ENCODE data around the gene PTF1A. TPM values are rescaled to one million over a fixed set of nuclear protein-coding genes. Genes with fewer than 3 reads are reported as not detected.

PTF1A gene
- total RNA-seq (2014; rRNA removed; shearing (Covaris generic); ENCODE audit: low replicate concordance) = not detected in 2 replicates

GRCh38 chr10:23191764-23192711 lies at the start of gene PTF1A:
Gene PTF1A, plus strand, starts transcription at chr10:23192312. Its CDS starts 219 bp downstream, at chr10:23192531.
- H3K9ac ChIP-seq (ENCODE audit: low read length) = no peak within 1 kb of the TSS
- no peak within 1 kb of the TSS for H2AFZ ChIP-seq (ENCODE audit: low read length)
- no peaks in the 10 kb centered on the region for H3K36me3 ChIP-seq (ENCODE audit: insufficient read depth, low read length)
- no peaks in the 10 kb centered on the region for H4K20me1 ChIP-seq (ENCODE audit: insufficient read depth, low read depth, low read length)
- no peak within 1 kb of the TSS for H3K4me2 ChIP-seq (ENCODE audit: low read depth, low read length, poor library complexity, severe bottlenecking)
- no peak within 1 kb of the TSS for H3K27ac ChIP-seq (ENCODE audit: low read length)
- H3K79me2 ChIP-seq (ENCODE audit: low read length) = no peaks in the 10 kb centered on the region
- H3K4me1 ChIP-seq (ENCODE audit: low read length) = no peaks in the 10 kb centered on the region
- H3K9me2 ChIP-seq (replicated peaks; ENCODE audit: insufficient read depth, low read length) = no peaks in the 10 kb centered on the region
- H3K4me3 ChIP-seq (ENCODE audit: low read length) = no peak within 1 kb of the TSS
- no peaks in the 10 kb centered on the region for H3K9me3 ChIP-seq (ENCODE audit: low read length)
- no peaks in the 10 kb centered on the region for H3K27me3 ChIP-seq (ENCODE audit: low read length)
- no peak for DNase-seq

- H4K20me1 ChIP-seq (ENCODE audit: insufficient read depth, low read depth, low read length) = no peaks in the 10 kb centered on the region
- no peak overlapping the region for H3K9ac ChIP-seq (ENCODE audit: low read length)
- no peaks in the 10 kb centered on the region for H3K79me2 ChIP-seq (ENCODE audit: low read length)
- no peak overlapping the region for H2AFZ ChIP-seq (ENCODE audit: low read length)
- H3K4me3 ChIP-seq (ENCODE audit: low read length) = no peak overlapping the region
- DNase-seq = no peak
- no peaks in the 10 kb centered on the region for H3K27me3 ChIP-seq (ENCODE audit: low read length)
- no peaks in the 10 kb centered on the region for H3K36me3 ChIP-seq (ENCODE audit: insufficient read depth, low read length)
- no peak overlapping the region for H3K27ac ChIP-seq (ENCODE audit: low read length)
- H3K9me2 ChIP-seq (replicated peaks; ENCODE audit: insufficient read depth, low read length) = no peaks in the 10 kb centered on the region
- H3K4me1 ChIP-seq (ENCODE audit: low read length) = peaks cover 3% of the 10 kb centered on the region; the same call in 1 of the 2 replicates
- no peaks in the 10 kb centered on the region for H3K9me3 ChIP-seq (ENCODE audit: low read length)
- no peak overlapping the region for H3K4me2 ChIP-seq (ENCODE audit: low read depth, low read length, poor library complexity, severe bottlenecking)
Observed at GRCh38 chr10:23146258-23146657, 45.9 kb upstream of the PTF1A start.

- Histone ChIP-seq H3K9me2 (replicated peaks; ENCODE audit: insufficient read depth, low read length) (no peaks in the 10 kb centered on the region), H3K9ac (ENCODE audit: low read length) (no peak overlapping the region), H3K4me2 (ENCODE audit: low read depth, low read length, poor library complexity, severe bottlenecking) (no peak overlapping the region), H3K9me3 (ENCODE audit: low read length) (no peaks in the 10 kb centered on the region), H3K4me1 (ENCODE audit: low read length) (peaks cover 1% of the 10 kb centered on the region; the same call in 1 of the 2 replicates), H3K4me3 (ENCODE audit: low read length) (no peak overlapping the region), H3K27me3 (ENCODE audit: low read length) (no peaks in the 10 kb centered on the region), H3K79me2 (ENCODE audit: low read length) (no peaks in the 10 kb centered on the region), H3K36me3 (ENCODE audit: insufficient read depth, low read length) (no peaks in the 10 kb centered on the region), H3K27ac (ENCODE audit: low read length) (no peak overlapping the region), H4K20me1 (ENCODE audit: insufficient read depth, low read depth, low read length) (no peaks in the 10 kb centered on the region), H2AFZ (ENCODE audit: low read length) (no peak overlapping the region)
- DNase-seq = no peak
Observed at GRCh38 chr10:23147035-23147434, 45.1 kb upstream of the PTF1A start.

GRCh38 chr10:23148214-23148613 lies 43.9 kb upstream of the PTF1A start:
- Histone ChIP-seq H3K27me3 (ENCODE audit: low read length) (no peaks in the 10 kb centered on the region), H3K9ac (ENCODE audit: low read length) (no peak overlapping the region), H3K79me2 (ENCODE audit: low read length) (no peaks in the 10 kb centered on the region), H3K4me1 (ENCODE audit: low read length) (no peaks in the 10 kb centered on the region), H4K20me1 (ENCODE audit: insufficient read depth, low read depth, low read length) (no peaks in the 10 kb centered on the region), H3K9me2 (replicated peaks; ENCODE audit: insufficient read depth, low read length) (no peaks in the 10 kb centered on the region), H3K36me3 (ENCODE audit: insufficient read depth, low read length) (no peaks in the 10 kb centered on the region), H3K4me3 (ENCODE audit: low read length) (no peak overlapping the region), H3K9me3 (ENCODE audit: low read length) (no peaks in the 10 kb centered on the region), H3K4me2 (ENCODE audit: low read depth, low read length, poor library complexity, severe bottlenecking) (no peak overlapping the region), H2AFZ (ENCODE audit: low read length) (no peak overlapping the region), H3K27ac (ENCODE audit: low read length) (no peak overlapping the region)
- no peak for DNase-seq

GRCh38 chr10:23150091-23150490 lies 42.0 kb upstream of the PTF1A start:
- Histone ChIP-seq H3K4me1 (ENCODE audit: low read length) (no peaks in the 10 kb centered on the region), H3K4me2 (ENCODE audit: low read depth, low read length, poor library complexity, severe bottlenecking) (no peak overlapping the region), H3K9me3 (ENCODE audit: low read length) (no peaks in the 10 kb centered on the region), H3K27me3 (ENCODE audit: low read length) (no peaks in the 10 kb centered on the region), H3K79me2 (ENCODE audit: low read length) (no peaks in the 10 kb centered on the region), H3K27ac (ENCODE audit: low read length) (no peak overlapping the region), H3K36me3 (ENCODE audit: insufficient read depth, low read length) (no peaks in the 10 kb centered on the region), H2AFZ (ENCODE audit: low read length) (no peak overlapping the region), H3K4me3 (ENCODE audit: low read length) (no peak overlapping the region), H3K9ac (ENCODE audit: low read length) (no peak overlapping the region), H4K20me1 (ENCODE audit: insufficient read depth, low read depth, low read length) (no peaks in the 10 kb centered on the region), H3K9me2 (replicated peaks; ENCODE audit: insufficient read depth, low read length) (no peaks in the 10 kb centered on the region)
- DNase-seq = no peak

GRCh38 chr10:23150610-23151009 lies 41.5 kb upstream of the PTF1A start:
- Histone ChIP-seq H3K27me3 (ENCODE audit: low read length) (no peaks in the 10 kb centered on the region), H3K9me3 (ENCODE audit: low read length) (no peaks in the 10 kb centered on the region), H3K27ac (ENCODE audit: low read length) (no peak overlapping the region)

GRCh38 chr10:23151071-23151470 lies 41.0 kb upstream of the PTF1A start:
- H3K4me2 ChIP-seq (ENCODE audit: low read depth, low read length, poor library complexity, severe bottlenecking) = no peak overlapping the region
- no peaks in the 10 kb centered on the region for H3K4me1 ChIP-seq (ENCODE audit: low read length)
- no peak overlapping the region for H3K4me3 ChIP-seq (ENCODE audit: low read length)
- no peaks in the 10 kb centered on the region for H3K9me2 ChIP-seq (replicated peaks; ENCODE audit: insufficient read depth, low read length)
- no peaks in the 10 kb centered on the region for H3K79me2 ChIP-seq (ENCODE audit: low read length)
- no peaks in the 10 kb centered on the region for H3K9me3 ChIP-seq (ENCODE audit: low read length)
- no peaks in the 10 kb centered on the region for H3K36me3 ChIP-seq (ENCODE audit: insufficient read depth, low read length)
- DNase-seq = no peak
- no peak overlapping the region for H3K9ac ChIP-seq (ENCODE audit: low read length)
- no peak overlapping the region for H3K27ac ChIP-seq (ENCODE audit: low read length)
- no peak overlapping the region for H2AFZ ChIP-seq (ENCODE audit: low read length)
- no peaks in the 10 kb centered on the region for H4K20me1 ChIP-seq (ENCODE audit: insufficient read depth, low read depth, low read length)
- no peaks in the 10 kb centered on the region for H3K27me3 ChIP-seq (ENCODE audit: low read length)

More at GRCh38 chr10:23150610-23151009, 41.5 kb upstream of the PTF1A start:
- H3K4me2 ChIP-seq (ENCODE audit: low read depth, low read length, poor library complexity, severe bottlenecking) = no peak overlapping the region
- DNase-seq = no peak
- no peaks in the 10 kb centered on the region for H3K36me3 ChIP-seq (ENCODE audit: insufficient read depth, low read length)
- no peaks in the 10 kb centered on the region for H4K20me1 ChIP-seq (ENCODE audit: insufficient read depth, low read depth, low read length)
- H3K4me1 ChIP-seq (ENCODE audit: low read length) = no peaks in the 10 kb centered on the region
- H3K4me3 ChIP-seq (ENCODE audit: low read length) = no peak overlapping the region
- no peaks in the 10 kb centered on the region for H3K79me2 ChIP-seq (ENCODE audit: low read length)
- H3K9ac ChIP-seq (ENCODE audit: low read length) = no peak overlapping the region
- no peaks in the 10 kb centered on the region for H3K9me2 ChIP-seq (replicated peaks; ENCODE audit: insufficient read depth, low read length)
- no peak overlapping the region for H2AFZ ChIP-seq (ENCODE audit: low read length)

GRCh38 chr10:23155169-23155568 lies 36.9 kb upstream of the PTF1A start:
- H3K9me3 ChIP-seq (ENCODE audit: low read length) = no peaks in the 10 kb centered on the region
- H3K79me2 ChIP-seq (ENCODE audit: low read length) = no peaks in the 10 kb centered on the region
- H3K4me1 ChIP-seq (ENCODE audit: low read length) = peaks cover 10% of the 10 kb centered on the region
- no peak overlapping the region for H3K9ac ChIP-seq (ENCODE audit: low read length)
- H3K4me3 ChIP-seq (ENCODE audit: low read length) = no peak overlapping the region
- H3K36me3 ChIP-seq (ENCODE audit: insufficient read depth, low read length) = no peaks in the 10 kb centered on the region
- H2AFZ ChIP-seq (ENCODE audit: low read length) = no peak overlapping the region
- H3K4me2 ChIP-seq (ENCODE audit: low read depth, low read length, poor library complexity, severe bottlenecking) = no peak overlapping the region
- no peaks in the 10 kb centered on the region for H3K27me3 ChIP-seq (ENCODE audit: low read length)
- H4K20me1 ChIP-seq (ENCODE audit: insufficient read depth, low read depth, low read length) = no peaks in the 10 kb centered on the region
- H3K9me2 ChIP-seq (replicated peaks; ENCODE audit: insufficient read depth, low read length) = no peaks in the 10 kb centered on the region
- no peak overlapping the region for H3K27ac ChIP-seq (ENCODE audit: low read length)
- DNase-seq = no peak

All from Karpas-422 (cell line).